Measurements from ENCODE around the gene OXTR. TPM values are rescaled to one million over a fixed set of nuclear protein-coding genes. Genes with fewer than 3 reads are reported as not detected.

The OXTR gene
- total RNA-seq, 2 experiments from 2014 or later, result 0.57 to 0.74 TPM

GRCh38 chr3:8746780-8747345 lies 22.6 kb downstream of the OXTR start:
- Mint-ChIP-seq H3K9me3 (no peaks in the 10 kb centered on the region), H3K27ac (no peak overlapping the region), H3K4me1 (ENCODE audit: low read depth) (no peaks in the 10 kb centered on the region), H3K36me3 (ENCODE audit: low read depth) (no peaks in the 10 kb centered on the region), H3K4me3 (no peak overlapping the region), H3K27me3 (ENCODE audit: low read depth) (no peaks in the 10 kb centered on the region)
- CTCF ChIA-PET, result no interaction called here
- intact Hi-C loops (cut with micrococcal nuclease), result no loop called here
- no peak for DNase-seq

DNA sequence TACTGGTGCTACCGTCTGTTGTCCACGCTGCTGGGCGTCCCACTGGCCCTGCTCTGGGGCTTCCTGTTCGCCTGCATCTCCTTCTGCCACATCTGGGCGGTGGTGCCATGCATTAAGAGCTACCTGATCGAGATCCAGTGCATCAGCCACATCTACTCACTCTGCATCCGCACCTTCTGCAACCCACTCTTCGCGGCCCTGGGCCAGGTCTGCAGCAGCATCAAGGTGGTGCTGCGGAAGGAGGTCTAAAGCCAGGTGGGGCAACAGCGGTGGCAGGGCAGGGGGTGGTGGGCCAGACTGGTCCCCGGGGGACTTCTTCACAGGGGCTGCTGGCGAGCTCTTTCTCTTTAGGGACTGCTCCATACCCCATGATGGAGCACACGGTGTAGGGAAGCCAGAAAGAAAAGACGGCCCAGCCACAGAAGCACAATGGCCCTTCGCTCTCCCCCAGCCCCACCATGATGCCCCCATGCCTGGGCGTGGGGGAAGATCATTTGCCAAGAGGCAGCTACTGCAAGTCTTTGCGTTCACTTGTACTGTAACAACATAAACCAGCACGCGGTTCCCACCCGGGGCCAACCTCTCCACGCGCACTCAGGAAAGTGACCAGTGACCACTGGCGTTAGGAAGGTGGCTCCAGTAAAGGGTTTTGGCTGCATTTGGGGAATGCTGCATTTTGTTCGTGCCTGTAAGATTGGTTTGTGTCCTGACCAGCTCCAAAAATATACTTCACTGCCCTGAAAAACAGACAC lies 23.6 kb downstream of the OXTR start:
- intact Hi-C loops (cut with micrococcal nuclease), result no loop called here
- no peaks in the 10 kb centered on the region for H3K27me3 Mint-ChIP-seq (ENCODE audit: low read depth)
- no peaks in the 10 kb centered on the region for H3K9me3 Mint-ChIP-seq
- H3K4me3 Mint-ChIP-seq, result no peak overlapping the region
- no peak for DNase-seq
- H3K36me3 Mint-ChIP-seq (ENCODE audit: low read depth), result no peaks in the 10 kb centered on the region
- CTCF ChIA-PET, result no interaction called here
- no peak overlapping the region for H3K27ac Mint-ChIP-seq
- no peaks in the 10 kb centered on the region for H3K4me1 Mint-ChIP-seq (ENCODE audit: low read depth)

DNA sequence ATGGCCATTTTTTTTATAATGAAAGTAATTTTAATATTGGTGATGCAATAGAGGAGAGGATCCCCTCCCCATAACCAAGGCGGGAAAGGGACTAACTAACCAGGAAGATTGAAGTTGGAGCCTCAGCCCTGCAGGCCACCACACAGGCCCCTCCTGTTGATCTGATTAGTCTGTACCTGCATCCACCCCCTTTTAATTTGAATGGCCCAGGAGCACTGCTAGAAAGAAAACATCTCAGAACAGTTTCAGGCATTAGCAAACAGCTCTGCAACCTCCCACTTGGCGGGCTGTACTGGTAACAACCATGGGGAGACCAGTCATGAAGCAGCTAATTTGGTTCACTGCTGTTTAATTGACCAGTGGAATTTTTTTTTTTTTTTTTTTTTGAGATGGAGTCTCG lies 25.5 kb downstream of the OXTR start:
- no peaks in the 10 kb centered on the region for H3K4me1 Mint-ChIP-seq (ENCODE audit: low read depth)
- H3K4me3 Mint-ChIP-seq, result no peak overlapping the region
- H3K27ac Mint-ChIP-seq, result no peak overlapping the region
- intact Hi-C loops (cut with micrococcal nuclease), result no loop called here
- H3K36me3 Mint-ChIP-seq (ENCODE audit: low read depth), result no peaks in the 10 kb centered on the region
- no peak for DNase-seq
- no peaks in the 10 kb centered on the region for H3K27me3 Mint-ChIP-seq (ENCODE audit: low read depth)
- H3K9me3 Mint-ChIP-seq, result no peaks in the 10 kb centered on the region
- CTCF ChIA-PET, result no interaction called here

DNA sequence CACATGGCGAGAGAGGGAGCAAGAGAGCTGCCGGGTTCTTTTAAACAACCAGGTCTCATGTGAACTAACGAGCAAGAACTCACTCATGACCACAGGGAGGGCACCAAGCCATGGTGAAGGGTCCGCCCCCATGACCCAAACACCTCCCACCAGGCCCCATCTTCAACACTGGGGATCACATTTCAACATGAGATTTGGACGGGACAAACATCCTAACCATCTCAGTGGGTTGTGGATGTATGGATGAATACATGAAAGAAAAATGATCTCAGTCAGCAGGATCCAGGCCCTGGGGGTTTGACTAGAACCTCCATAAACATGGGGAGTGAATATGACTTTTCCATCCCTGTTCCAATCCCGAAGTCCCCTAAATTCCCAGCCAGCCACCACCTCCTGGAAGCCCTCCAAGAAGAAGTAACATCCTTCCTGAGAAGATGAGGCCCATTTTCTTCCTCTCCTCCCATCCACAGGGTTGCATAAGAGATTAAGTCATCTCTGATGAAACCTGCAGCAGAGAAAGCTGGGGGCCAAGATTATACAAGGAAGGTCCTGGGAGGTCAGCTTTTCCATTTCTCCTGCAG lies 26.3 kb downstream of the OXTR start:
- no peaks in the 10 kb centered on the region for H3K9me3 Mint-ChIP-seq
- H3K27ac Mint-ChIP-seq, result no peak overlapping the region
- H3K27me3 Mint-ChIP-seq (ENCODE audit: low read depth), result no peaks in the 10 kb centered on the region
- H3K4me3 Mint-ChIP-seq, result no peak overlapping the region
- no peaks in the 10 kb centered on the region for H3K4me1 Mint-ChIP-seq (ENCODE audit: low read depth)
- CTCF ChIA-PET, result no interaction called here
- intact Hi-C loops (cut with micrococcal nuclease), result no loop called here
- no peak for DNase-seq
- no peaks in the 10 kb centered on the region for H3K36me3 Mint-ChIP-seq (ENCODE audit: low read depth)

DNA sequence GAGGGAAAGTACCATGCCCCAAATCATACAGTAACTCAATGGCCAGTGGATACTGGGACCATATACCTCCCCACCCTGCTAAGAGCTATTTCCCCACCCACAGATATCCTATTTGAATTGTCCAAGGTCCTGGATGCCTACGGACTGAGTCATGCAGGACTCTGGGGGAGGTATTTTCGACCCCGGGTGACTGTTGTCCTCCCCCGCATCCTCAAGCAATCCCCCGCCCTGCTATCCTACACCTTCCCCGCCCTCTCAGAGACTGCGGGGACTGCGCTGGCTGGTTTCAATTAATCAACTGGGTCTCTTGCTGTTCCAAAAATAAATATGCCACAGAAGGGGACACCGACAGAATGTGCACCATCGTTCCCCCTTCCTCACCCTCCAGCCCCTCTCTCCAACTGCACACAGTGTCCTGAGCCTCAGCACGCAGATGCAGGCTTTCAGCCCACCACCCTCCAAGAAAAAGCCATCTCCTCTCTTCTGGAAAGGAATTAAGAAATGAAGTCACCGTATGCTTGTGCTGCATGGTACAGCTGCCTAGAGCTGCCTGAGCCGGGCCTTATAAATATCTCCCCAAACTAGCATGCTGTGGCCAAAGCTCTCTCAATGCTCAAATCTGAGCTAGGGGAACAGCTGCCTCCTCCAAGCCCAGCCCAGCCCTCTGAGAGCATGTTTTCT lies 27.7 kb downstream of the OXTR start:
- CTCF ChIA-PET, result interaction anchor here (0.8 kb wide), 1 partner anchor 27 kb away, joined by 3 read pairs; no protein-coding TSS in a partner anchor
- no peak overlapping the region for H3K4me3 Mint-ChIP-seq
- no peaks in the 10 kb centered on the region for H3K36me3 Mint-ChIP-seq (ENCODE audit: low read depth)
- H3K9me3 Mint-ChIP-seq, result no peaks in the 10 kb centered on the region
- no peaks in the 10 kb centered on the region for H3K4me1 Mint-ChIP-seq (ENCODE audit: low read depth)
- DNase-seq, result no peak
- no peak overlapping the region for H3K27ac Mint-ChIP-seq
- intact Hi-C loops (cut with micrococcal nuclease), result no loop called here
- no peaks in the 10 kb centered on the region for H3K27me3 Mint-ChIP-seq (ENCODE audit: low read depth)

DNA sequence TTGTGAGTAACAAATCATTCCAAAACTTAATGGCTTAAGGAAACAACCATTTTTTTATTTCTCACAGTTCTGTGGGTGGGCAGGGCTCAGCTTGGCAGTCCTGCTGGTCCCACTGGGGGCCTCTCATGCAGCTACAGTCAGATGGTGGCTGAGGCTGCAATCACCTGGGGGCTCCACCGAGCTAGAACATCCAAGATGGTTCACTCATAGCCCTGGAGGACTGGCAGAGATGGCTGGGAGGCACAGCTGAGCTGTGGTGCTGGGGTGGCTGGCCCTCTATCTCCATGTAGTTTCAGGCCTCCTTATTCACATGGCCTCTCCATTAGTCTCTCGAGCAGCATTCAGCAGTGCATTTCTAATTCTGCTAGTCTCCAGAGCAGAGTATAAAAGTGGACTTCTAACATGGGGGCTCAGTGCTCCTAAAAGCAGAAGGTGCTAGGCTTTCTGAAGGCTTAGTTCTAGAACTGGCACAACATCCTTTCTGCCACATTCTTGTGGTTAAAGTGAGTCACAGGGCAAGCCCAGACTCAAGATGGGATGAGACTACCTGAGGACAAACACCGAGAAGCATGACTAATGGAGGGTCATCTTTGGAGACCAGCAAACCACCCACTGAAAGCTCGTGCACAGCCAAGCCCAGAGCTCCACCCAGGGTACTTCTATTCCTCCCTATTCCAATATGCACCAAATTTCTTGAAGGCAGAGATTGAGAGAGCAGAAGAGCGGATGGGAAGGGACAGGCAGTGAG lies 29.5 kb downstream of the OXTR start:
- intact Hi-C loops (cut with micrococcal nuclease), result no loop called here
- Mint-ChIP-seq H3K27me3 (ENCODE audit: low read depth) (peaks cover 4% of the 10 kb centered on the region), H3K9me3 (no peaks in the 10 kb centered on the region), H3K36me3 (ENCODE audit: low read depth) (no peaks in the 10 kb centered on the region), H3K27ac (no peak overlapping the region), H3K4me3 (no peak overlapping the region), H3K4me1 (ENCODE audit: low read depth) (no peaks in the 10 kb centered on the region)
- CTCF ChIA-PET, result interaction anchor here (0.7 kb wide), 1 partner anchor 1770 kb away, joined by 3 read pairs; no protein-coding TSS in a partner anchor
- DNase-seq, result no peak

DNA sequence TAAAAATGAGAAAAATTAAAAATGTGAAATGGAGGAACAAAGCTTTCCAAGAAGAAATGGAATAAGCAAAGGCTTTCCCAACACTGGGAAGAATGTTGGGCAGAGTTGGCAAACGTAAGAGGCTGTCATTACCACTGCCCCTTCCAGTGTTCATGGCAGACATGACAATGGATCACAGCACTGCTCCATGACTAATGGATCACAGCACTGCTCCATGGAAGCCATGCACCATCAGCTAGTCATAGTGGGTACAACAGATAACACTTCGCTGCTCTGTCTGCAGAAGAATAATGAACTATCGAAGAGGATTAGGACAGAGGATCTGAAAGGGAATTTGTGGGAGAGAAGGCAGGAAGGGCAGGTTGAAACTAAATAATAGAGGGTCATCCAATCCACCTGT lies 30.8 kb downstream of the OXTR start:
- Mint-ChIP-seq H3K27me3 (ENCODE audit: low read depth) (peaks cover 4% of the 10 kb centered on the region), H3K4me1 (ENCODE audit: low read depth) (no peaks in the 10 kb centered on the region), H3K36me3 (ENCODE audit: low read depth) (no peaks in the 10 kb centered on the region), H3K9me3 (no peaks in the 10 kb centered on the region), H3K4me3 (no peak overlapping the region), H3K27ac (no peak overlapping the region)
- CTCF ChIA-PET, result no interaction called here
- intact Hi-C loops (cut with micrococcal nuclease), result no loop called here
- no peak for DNase-seq

GRCh38 chr3:8737823-8738222 lies 31.6 kb downstream of the OXTR start:
- no peaks in the 10 kb centered on the region for H3K36me3 Mint-ChIP-seq (ENCODE audit: low read depth)
- H3K4me1 Mint-ChIP-seq (ENCODE audit: low read depth), result no peaks in the 10 kb centered on the region
- CTCF ChIA-PET, result no interaction called here
- intact Hi-C loops (cut with micrococcal nuclease), result no loop called here
- DNase-seq, result no peak
- H3K27ac Mint-ChIP-seq, result no peak overlapping the region
- peaks cover 4% of the 10 kb centered on the region for H3K27me3 Mint-ChIP-seq (ENCODE audit: low read depth)
- H3K4me3 Mint-ChIP-seq, result no peak overlapping the region
- H3K9me3 Mint-ChIP-seq, result no peaks in the 10 kb centered on the region

GRCh38 chr3:8737301-8737700 lies 32.1 kb downstream of the OXTR start:
- CTCF ChIA-PET, result no interaction called here
- Mint-ChIP-seq H3K4me1 (ENCODE audit: low read depth) (no peaks in the 10 kb centered on the region), H3K4me3 (no peak overlapping the region), H3K27ac (no peak overlapping the region), H3K36me3 (ENCODE audit: low read depth) (no peaks in the 10 kb centered on the region), H3K9me3 (no peaks in the 10 kb centered on the region), H3K27me3 (ENCODE audit: low read depth) (peaks cover 4% of the 10 kb centered on the region)
- DNase-seq, result no peak
- intact Hi-C loops (cut with micrococcal nuclease), result no loop called here

- Mint-ChIP-seq H3K9me3 (no peaks in the 10 kb centered on the region), H3K4me3 (no peak overlapping the region), H3K27me3 (ENCODE audit: low read depth) (peaks cover 4% of the 10 kb centered on the region), H3K36me3 (ENCODE audit: low read depth) (no peaks in the 10 kb centered on the region), H3K27ac (no peak overlapping the region), H3K4me1 (ENCODE audit: low read depth) (no peaks in the 10 kb centered on the region)
- no peak for DNase-seq
- CTCF ChIA-PET, result no interaction called here
- intact Hi-C loops (cut with micrococcal nuclease), result no loop called here
Measured at GRCh38 chr3:8736436-8736835, 33.0 kb downstream of the OXTR start.

DNA sequence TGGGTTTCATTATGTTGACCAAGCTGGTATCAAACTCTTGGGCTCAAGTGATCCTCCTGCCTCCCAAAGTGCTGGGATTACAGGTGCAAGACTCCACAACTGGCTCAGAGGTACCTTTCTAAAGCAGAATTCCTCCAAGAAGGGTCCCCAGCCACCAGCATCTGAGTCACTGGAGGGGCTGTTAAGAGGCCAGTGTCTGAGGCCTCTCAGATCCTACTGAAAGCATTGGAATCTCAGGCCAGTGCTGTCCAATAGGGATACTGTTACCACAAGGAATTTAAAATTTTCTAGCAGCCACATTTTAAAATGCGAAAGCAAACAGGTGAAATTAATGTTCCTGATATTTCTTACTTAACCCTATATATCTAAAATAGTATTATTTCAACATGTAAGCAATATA lies 34.5 kb downstream of the OXTR start:
- no peaks in the 10 kb centered on the region for H3K36me3 Mint-ChIP-seq (ENCODE audit: low read depth)
- intact Hi-C loops (cut with micrococcal nuclease), result no loop called here
- no peak for DNase-seq

GRCh38 chr3:8734137-8734878 lies 35.1 kb downstream of the OXTR start:
- Mint-ChIP-seq H3K36me3 (ENCODE audit: low read depth) (no peaks in the 10 kb centered on the region), H3K27ac (no peak overlapping the region), H3K4me1 (ENCODE audit: low read depth) (no peaks in the 10 kb centered on the region), H3K4me3 (no peak overlapping the region), H3K9me3 (no peaks in the 10 kb centered on the region), H3K27me3 (ENCODE audit: low read depth) (peaks cover 4% of the 10 kb centered on the region)
- intact Hi-C loops (cut with micrococcal nuclease), result no loop called here
- CTCF ChIA-PET, result no interaction called here
- no peak for DNase-seq

More for the DNA sequence above, 34.5 kb downstream of the OXTR start:
- H3K4me3 Mint-ChIP-seq, result no peak overlapping the region
- H3K27ac Mint-ChIP-seq, result no peak overlapping the region
- no peaks in the 10 kb centered on the region for H3K9me3 Mint-ChIP-seq
- H3K4me1 Mint-ChIP-seq (ENCODE audit: low read depth), result no peaks in the 10 kb centered on the region
- CTCF ChIA-PET, result no interaction called here
- H3K27me3 Mint-ChIP-seq (ENCODE audit: low read depth), result peaks cover 4% of the 10 kb centered on the region
